Natural killer cell (primary cell): ENCODE measurements around the gene SLC39A3. TPM values are rescaled to one million over a fixed set of nuclear protein-coding genes. Genes with fewer than 3 reads are reported as not detected.

Experiments
- ATAC-seq, 3 donors: fragments of 150-1000 bp in 2 of 3; fragments of 200-7000 bp in 1 of 3; cut with Tn5 transposase; 1 replicate in 1 of 3; 2 replicates in 2 of 3; pipeline ENCODE4 v1.10.0; 2021; ENCODE audit warnings: mild to moderate bottlenecking in 2 of 3, moderate library complexity in 2 of 3
- DNase-seq, 2 donors: peaks; one replicate each; pipeline versions ENCODE4 v3.0.0 to v3.0.0-alpha.2; 2013 to 2021; ENCODE audit warnings: mixed read lengths in 1 of 2
- H3K27ac ChIP-seq: one replicate; pipeline ENCODE4 v1.5.1; 2013; ENCODE audit warnings: mild to moderate bottlenecking, low read length
- H3K27me3 ChIP-seq: one replicate; pipeline ENCODE4 v1.6.1; 2013; ENCODE audit warnings: low read length; ENCODE audit not compliant: control insufficient read depth, insufficient read depth
- H3K36me3 ChIP-seq: one replicate; pipeline ENCODE4 v1.6.1; 2013; ENCODE audit warnings: low read length; ENCODE audit not compliant: control insufficient read depth, insufficient read depth
- H3K4me1 ChIP-seq: one replicate; pipeline ENCODE4 v1.6.1; 2013; ENCODE audit warnings: low read length; ENCODE audit not compliant: control insufficient read depth, insufficient read depth
- H3K4me3 ChIP-seq: one replicate; pipeline ENCODE4 v1.5.1; 2013; ENCODE audit warnings: low read length
- H3K9me3 ChIP-seq: one replicate; pipeline ENCODE4 v1.6.1; 2013; ENCODE audit warnings: low read length; ENCODE audit not compliant: control insufficient read depth, insufficient read depth
- H3K27ac Mint-ChIP-seq, 2 donors: one replicate each; pipeline ENCODE4 v1.8.0; 2022; ENCODE audit warnings: mild to moderate bottlenecking in 2 of 2, mixed read lengths in 2 of 2, moderate library complexity in 1 of 2
- H3K27me3 Mint-ChIP-seq, 2 donors: one replicate each; pipeline ENCODE4 v1.8.0; 2022; ENCODE audit warnings: low read depth in 2 of 2, mixed read lengths in 2 of 2
- H3K36me3 Mint-ChIP-seq: one replicate; pipeline ENCODE4 v1.8.0; 2022; ENCODE audit warnings: mixed read lengths
- H3K4me1 Mint-ChIP-seq, 2 donors: one replicate each; pipeline ENCODE4 v1.8.0; 2022; ENCODE audit warnings: mixed read lengths in 2 of 2
- H3K4me3 Mint-ChIP-seq: one replicate; pipeline ENCODE4 v1.8.0; 2022; ENCODE audit warnings: mild to moderate bottlenecking, moderate library complexity, mixed read lengths
- H3K9me3 Mint-ChIP-seq, 2 donors: one replicate each; pipeline ENCODE4 v1.8.0; 2022; ENCODE audit warnings: mixed read lengths in 2 of 2
- WGBS: methylation state at CpG from one replicate; pipeline ENCODE4 v1.1.7; 2013; ENCODE audit warnings: missing lambda C conversion rate; ENCODE audit not compliant: insufficient coverage; 5-methylcytosine and 5-hydroxymethylcytosine counted together
- intact Hi-C: fragments of 100-400 bp; cut with micrococcal nuclease; formaldehyde crosslinking; loops from one replicate; pipeline ENCODE4 v1.14.2; 2022
- total RNA-seq, 4 donors: library from RNA; stranded (reverse); fragments of 120-200 nt in 1 of 4; gene quantifications; one replicate each; pipeline versions ENCODE4 v1.2.3 to v1.2.4, GENCODE V29; 2013 to 2022
- TF ChIP-seq, protein P1 (sequence below): fragments of 200-600 bp; IDR thresholded peaks from one replicate; pipeline ENCODE4 v1.8.0; 2022; ENCODE audit warnings: antibody characterized with exemption

SLC39A3 gene
- total RNA-seq, 3 donors from 2014 or later (not counting 1 experiment from before 2014, with no cell fraction given): 14.8 to 29.4 (median 19.6) TPM

DNA sequence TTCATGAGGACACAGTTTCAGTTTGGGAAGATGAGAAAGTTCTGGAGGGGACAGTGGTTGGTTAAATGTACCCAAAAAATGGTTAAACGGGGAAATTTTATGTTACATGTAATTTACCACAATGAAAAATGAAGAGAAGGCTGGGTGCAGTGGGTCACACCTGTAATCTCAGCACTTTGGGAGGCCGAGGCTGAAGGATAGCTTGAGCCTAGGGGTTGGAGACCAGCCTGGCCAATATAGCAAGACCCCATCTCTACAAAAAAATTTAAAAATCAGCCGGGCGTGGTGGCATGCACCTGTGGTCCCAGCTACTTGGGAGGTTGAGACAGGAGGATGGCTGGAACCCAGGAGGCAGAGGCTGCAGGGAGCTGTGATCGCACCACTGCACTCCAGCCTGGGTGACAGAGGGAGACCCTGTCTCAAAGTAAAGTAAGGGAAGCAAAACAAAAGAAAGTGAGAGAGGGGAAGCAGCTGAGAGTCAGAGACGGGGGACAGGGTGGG, 54.6 kb downstream of the SLC39A3 start:
- TF ChIP-seq, protein P1, sequence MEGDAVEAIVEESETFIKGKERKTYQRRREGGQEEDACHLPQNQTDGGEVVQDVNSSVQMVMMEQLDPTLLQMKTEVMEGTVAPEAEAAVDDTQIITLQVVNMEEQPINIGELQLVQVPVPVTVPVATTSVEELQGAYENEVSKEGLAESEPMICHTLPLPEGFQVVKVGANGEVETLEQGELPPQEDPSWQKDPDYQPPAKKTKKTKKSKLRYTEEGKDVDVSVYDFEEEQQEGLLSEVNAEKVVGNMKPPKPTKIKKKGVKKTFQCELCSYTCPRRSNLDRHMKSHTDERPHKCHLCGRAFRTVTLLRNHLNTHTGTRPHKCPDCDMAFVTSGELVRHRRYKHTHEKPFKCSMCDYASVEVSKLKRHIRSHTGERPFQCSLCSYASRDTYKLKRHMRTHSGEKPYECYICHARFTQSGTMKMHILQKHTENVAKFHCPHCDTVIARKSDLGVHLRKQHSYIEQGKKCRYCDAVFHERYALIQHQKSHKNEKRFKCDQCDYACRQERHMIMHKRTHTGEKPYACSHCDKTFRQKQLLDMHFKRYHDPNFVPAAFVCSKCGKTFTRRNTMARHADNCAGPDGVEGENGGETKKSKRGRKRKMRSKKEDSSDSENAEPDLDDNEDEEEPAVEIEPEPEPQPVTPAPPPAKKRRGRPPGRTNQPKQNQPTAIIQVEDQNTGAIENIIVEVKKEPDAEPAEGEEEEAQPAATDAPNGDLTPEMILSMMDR: no peak
- Histone ChIP-seq H3K27me3 (no peaks in the 10 kb centered on the region), H3K36me3 (no peaks in the 10 kb centered on the region), H3K27ac (no peak overlapping the region), H3K4me3 (no peak overlapping the region), H3K4me1 (peaks cover 8% of the 10 kb centered on the region), H3K9me3 (no peaks in the 10 kb centered on the region)
- no peak for ATAC-seq
- H3K27ac Mint-ChIP-seq: no peak overlapping the region
- no peak for DNase-seq
- H3K4me3 Mint-ChIP-seq: no peak overlapping the region
- H3K9me3 Mint-ChIP-seq: no peaks in the 10 kb centered on the region
- no peaks in the 10 kb centered on the region for H3K36me3 Mint-ChIP-seq
- H3K27me3 Mint-ChIP-seq: no peaks in the 10 kb centered on the region
- H3K4me1 Mint-ChIP-seq: no peaks in the 10 kb centered on the region
- intact Hi-C loops: no loop called here
- 91% methylated on average over 6 of the region's 6 CpGs for WGBS

DNA sequence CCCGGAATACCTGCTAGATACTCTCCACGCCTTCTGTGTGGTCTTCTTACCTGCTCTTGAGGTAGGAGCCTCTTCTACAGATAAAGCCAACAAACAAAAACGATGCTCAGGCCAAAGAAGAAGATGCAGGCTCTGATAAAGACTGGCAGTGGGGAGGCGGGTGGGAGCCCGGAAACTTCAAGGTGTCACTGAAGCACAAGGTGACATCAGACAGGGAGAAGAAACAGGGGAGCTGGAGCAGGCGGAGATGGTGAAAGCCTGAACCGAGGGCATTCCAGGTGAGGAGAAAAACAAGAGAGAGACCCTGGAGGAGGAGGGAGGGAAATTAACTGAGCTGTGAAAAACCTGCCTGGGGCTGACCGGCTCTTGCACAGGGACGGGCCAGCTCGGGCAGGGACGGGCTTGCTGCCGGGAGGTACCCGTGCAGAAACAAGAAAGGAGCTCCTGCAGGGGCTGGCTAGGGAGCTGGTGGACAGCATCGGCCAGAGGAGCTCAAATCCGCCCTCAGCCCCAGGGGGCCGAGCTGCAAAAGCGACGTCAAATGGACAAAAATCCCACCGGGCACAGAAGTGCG, 56.3 kb downstream of the SLC39A3 start:
- H3K9me3 Mint-ChIP-seq: no peaks in the 10 kb centered on the region
- Histone ChIP-seq H3K36me3 (no peaks in the 10 kb centered on the region), H3K27ac (no peak overlapping the region), H3K27me3 (no peaks in the 10 kb centered on the region), H3K9me3 (no peaks in the 10 kb centered on the region), H3K4me3 (no peak overlapping the region), H3K4me1 (peaks cover 11% of the 10 kb centered on the region)
- H3K36me3 Mint-ChIP-seq: no peaks in the 10 kb centered on the region
- H3K27ac Mint-ChIP-seq: no peak overlapping the region
- H3K4me3 Mint-ChIP-seq: no peak overlapping the region
- ATAC-seq: no peak
- H3K4me1 Mint-ChIP-seq: no peaks in the 10 kb centered on the region
- H3K27me3 Mint-ChIP-seq: peaks cover 0 to 3% of the 10 kb centered on the region in 2 donors
- 92% methylated on average over 20 of the region's 20 CpGs for WGBS
- TF ChIP-seq, protein P1: no peak
- intact Hi-C loops: no loop called here
- DNase-seq: no peak

Other genes starting within 250 kb of the SLC39A3 start
- 1 to 10 TPM in 2 of 3 donors, under 1 TPM in 1; 0.75 to 4.8 (median 1.5) TPM for gene GNG7, start 37.3 kb downstream of the SLC39A3 start, total RNA-seq
- gene DIRAS1, start 18.6 kb downstream of the SLC39A3 start, total RNA-seq: under 1 TPM; 0.12 to 0.48 (median 0.18) TPM
- gene SGTA, start 43.3 kb upstream of the SLC39A3 start, total RNA-seq: 10 to 100 TPM; 35.2 to 38.1 (median 36.2) TPM
- gene THOP1, start 45.5 kb upstream of the SLC39A3 start, total RNA-seq: 10 to 100 TPM; 31.6 to 44.0 (median 33.4) TPM
- 1 to 10 TPM; 3.4 to 5.6 (median 3.7) TPM for gene ZNF554, start 79.9 kb upstream of the SLC39A3 start, total RNA-seq
- 1 to 10 TPM; 2.0 to 4.6 (median 2.9) TPM for gene ZNF555, start 101.5 kb upstream of the SLC39A3 start, total RNA-seq
- not detected for gene ZNF556, start 127.3 kb upstream of the SLC39A3 start, total RNA-seq
- gene ZNF57, start 160.9 kb upstream of the SLC39A3 start, total RNA-seq: 1 to 10 TPM; 4.4 to 7.5 (median 4.7) TPM
- 1 to 10 TPM; 6.0 to 9.2 (median 6.8) TPM for gene ZNF77, start 205.0 kb upstream of the SLC39A3 start, total RNA-seq
- gene TLE6, start 237.5 kb upstream of the SLC39A3 start, total RNA-seq: 1 to 10 TPM in 1 of 3 donors, under 1 TPM in 1, not detected in 1; 0.49 to 2.2 TPM